AG04449 (cell line): ENCODE measurements around the gene PREP.

Experiments used
- CTCF ChIA-PET: fragments of 350-600 bp; formaldehyde crosslinking; extraction: SDS; loops from one replicate; lab custom pipeline; 2021; ENCODE audit warnings: antibody characterized with exemption; lab: Yijun Ruan, JAX
- POLR2A ChIA-PET: fragments of 400-600, 350-600 bp; formaldehyde crosslinking; extraction: SDS; loops from one replicate; lab custom pipeline; 2020; ENCODE audit warnings: antibody characterized with exemption, inconsistent platforms; lab: Yijun Ruan, JAX
- DNase-seq: peaks from one replicate; pipeline ENCODE4 v3.0.0-alpha.2; 2010; ENCODE audit warnings: low read depth, low spot score
- H3K4me3 ChIP-seq: 2 replicates; pipeline ENCODE4 v1.5.1; 2011; ENCODE audit warnings: low read depth, mild to moderate bottlenecking, control low read depth, low read length
- TF ChIP-seq, protein P1 (sequence below): IDR thresholded peaks from one replicate; pipeline ENCODE4 v1.5.1; 2011; ENCODE audit warnings: mild to moderate bottlenecking, moderate library complexity, low read length, control low read depth, inconsistent platforms; ENCODE audit not compliant: insufficient read depth; ENCODE audit errors: missing control alignments

PREP gene

DNA sequence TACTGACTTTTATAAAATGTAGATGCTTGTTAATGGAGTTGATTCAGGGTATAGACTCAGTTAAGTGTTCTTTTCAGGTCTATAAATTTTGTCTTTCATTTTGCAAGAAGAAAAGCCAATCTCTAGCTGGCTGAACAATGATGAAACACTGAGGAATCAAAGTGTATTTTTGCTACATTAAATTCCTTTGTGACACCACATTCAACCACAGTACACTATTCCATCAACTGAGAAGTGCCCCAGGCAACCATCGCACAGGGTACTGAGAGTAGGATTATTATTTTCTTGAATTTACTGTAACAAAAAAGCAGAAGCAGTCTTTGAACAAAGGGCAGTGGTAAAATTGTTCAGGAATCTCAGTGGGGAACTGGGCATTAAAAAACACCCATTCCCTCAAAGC, 83.6 kb downstream of the PREP start:
- no peak overlapping the region for H3K4me3 ChIP-seq
- TF ChIP-seq, protein P1, sequence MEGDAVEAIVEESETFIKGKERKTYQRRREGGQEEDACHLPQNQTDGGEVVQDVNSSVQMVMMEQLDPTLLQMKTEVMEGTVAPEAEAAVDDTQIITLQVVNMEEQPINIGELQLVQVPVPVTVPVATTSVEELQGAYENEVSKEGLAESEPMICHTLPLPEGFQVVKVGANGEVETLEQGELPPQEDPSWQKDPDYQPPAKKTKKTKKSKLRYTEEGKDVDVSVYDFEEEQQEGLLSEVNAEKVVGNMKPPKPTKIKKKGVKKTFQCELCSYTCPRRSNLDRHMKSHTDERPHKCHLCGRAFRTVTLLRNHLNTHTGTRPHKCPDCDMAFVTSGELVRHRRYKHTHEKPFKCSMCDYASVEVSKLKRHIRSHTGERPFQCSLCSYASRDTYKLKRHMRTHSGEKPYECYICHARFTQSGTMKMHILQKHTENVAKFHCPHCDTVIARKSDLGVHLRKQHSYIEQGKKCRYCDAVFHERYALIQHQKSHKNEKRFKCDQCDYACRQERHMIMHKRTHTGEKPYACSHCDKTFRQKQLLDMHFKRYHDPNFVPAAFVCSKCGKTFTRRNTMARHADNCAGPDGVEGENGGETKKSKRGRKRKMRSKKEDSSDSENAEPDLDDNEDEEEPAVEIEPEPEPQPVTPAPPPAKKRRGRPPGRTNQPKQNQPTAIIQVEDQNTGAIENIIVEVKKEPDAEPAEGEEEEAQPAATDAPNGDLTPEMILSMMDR = no peak
- DNase-seq = no peak
- ChIA-PET CTCF (interaction anchor here (1.0 kb wide), 1 partner anchor 9 kb away, joined by 3 read pairs; no protein-coding TSS in a partner anchor), POLR2A (interaction anchor here (1.0 kb wide), 1 partner anchor 40 kb away, joined by 5 read pairs; no protein-coding TSS in a partner anchor)

DNA sequence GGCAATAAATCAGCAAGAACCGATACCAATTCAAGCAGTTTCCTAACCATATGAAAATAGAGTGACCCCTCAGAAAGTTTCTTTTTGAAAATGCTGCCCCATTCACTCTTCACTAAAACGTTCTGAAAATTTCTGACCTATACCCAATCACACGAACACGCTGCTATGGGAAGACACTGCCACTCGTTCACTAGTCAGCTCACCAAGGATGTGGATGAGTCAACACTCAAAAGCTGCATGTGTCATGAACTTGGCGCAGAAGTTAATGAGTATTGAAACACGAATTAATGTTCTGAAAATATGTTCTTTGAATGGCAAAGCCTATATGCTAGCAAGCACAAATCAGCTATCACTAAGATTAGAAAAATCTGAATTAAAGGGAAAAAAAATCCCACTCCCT, 84.2 kb downstream of the PREP start:
- DNase-seq = no peak
- ChIA-PET POLR2A (interaction anchor here (1.0 kb wide), 1 partner anchor 41 kb away, joined by 5 read pairs; no protein-coding TSS in a partner anchor), CTCF (interaction anchor here (1.0 to 1.1 kb wide), 2 partner anchors 9 to 13 kb away, joined by 3 read pairs; no protein-coding TSS in a partner anchor)
- no peak overlapping the region for H3K4me3 ChIP-seq
- TF ChIP-seq, protein P1 = no peak

DNA sequence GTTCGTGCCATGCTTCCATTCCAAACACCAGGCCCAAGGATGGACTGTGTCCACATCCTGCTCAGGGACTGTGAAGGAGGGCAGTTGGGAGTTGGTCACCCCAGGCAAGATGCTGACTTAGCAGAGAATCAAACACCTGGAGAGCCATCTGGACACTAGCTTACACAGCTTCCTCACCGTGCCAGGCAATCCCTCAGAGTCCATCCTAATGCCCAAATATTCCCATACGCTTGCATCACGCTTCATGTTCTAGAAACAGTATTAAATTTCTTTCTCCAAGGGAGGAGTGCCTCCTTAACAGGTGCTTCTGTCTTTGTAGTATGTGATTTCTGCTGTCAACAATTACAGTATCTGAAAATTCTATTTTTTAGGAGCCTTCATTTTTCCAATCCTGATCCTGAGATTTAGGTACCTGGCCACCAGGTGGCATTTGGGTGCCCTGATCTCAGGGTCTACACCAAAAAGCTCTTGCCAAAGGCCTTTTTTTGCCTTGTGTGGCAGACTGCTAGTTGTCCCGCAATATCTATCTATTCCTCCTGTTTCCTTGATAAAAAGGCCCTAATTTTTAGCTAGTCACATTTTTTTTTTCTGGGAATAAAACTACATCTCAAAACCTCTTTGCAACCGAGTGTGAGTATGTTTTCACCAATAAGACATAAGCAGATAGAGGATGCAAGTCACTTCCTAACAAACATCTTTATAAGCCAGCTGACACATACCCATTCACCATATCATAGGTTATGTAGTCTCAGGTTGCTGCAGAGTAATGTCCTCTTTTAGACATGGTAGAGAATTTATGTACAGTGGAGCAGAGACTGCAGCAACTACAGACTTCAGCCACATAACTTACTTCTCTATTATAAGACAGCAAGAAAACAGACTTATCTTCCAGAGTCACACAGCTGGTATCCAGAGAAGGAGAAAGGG, 85.0 kb downstream of the PREP start:
- POLR2A ChIA-PET = interaction anchor here (1.0 kb wide), 1 partner anchor 42 kb away, joined by 5 read pairs; no protein-coding TSS in a partner anchor
- no peak overlapping the region for H3K4me3 ChIP-seq
- DNase-seq = no peak
- TF ChIP-seq, protein P1 = no peak
- CTCF ChIA-PET = interaction anchor here (1.0 to 1.5 kb wide), 5 partner anchors 8 to 46 kb away, joined by 3 to 4 read pairs (median 3); no protein-coding TSS in a partner anchor

DNA sequence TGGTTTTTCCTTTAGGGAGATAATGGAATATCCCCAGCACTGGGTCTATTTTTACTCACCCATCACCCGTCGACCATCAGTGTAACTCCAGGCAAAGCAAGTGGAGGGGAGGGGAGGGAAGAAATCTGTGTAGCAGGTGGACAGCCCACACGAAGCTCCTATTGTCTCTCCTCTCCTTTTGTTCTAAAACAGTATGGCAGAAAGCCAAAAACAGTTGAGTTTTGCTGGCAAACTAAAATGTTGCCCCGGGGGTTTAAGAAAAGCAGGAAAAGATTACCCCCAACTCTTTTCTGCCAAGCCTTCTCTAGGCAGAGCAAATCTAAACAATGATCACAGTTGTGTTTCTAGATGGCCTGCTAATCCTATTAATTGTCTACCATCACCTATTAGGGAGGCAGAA, 89.7 kb downstream of the PREP start:
- TF ChIP-seq, protein P1 = no peak

DNA sequence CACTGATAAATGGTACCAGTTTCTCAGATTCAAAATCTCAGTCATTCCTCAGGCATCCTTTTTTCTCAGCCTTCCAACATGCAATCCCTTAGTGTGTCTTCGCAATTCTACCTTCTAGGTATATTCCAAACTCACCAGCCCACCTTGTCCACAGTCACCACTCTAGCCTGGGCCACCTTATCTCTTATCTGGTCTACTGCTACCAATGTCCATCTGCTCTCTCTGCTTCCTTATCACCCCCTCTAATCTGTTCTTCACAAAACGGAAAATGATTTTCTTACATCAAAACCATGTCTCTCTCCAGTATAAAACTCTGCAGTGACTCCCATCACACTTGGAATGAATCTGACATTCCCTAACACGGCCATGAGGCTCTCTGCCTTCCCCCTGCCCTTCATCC, 91.9 kb downstream of the PREP start:
- H3K4me3 ChIP-seq = no peak overlapping the region
- TF ChIP-seq, protein P1 = no peak
- no peak for DNase-seq
- ChIA-PET CTCF (no interaction called here), POLR2A (no interaction called here)

More for the DNA sequence above, 89.7 kb downstream of the PREP start:
- H3K4me3 ChIP-seq = no peak overlapping the region
- POLR2A ChIA-PET = no interaction called here
- CTCF ChIA-PET = no interaction called here
- no peak for DNase-seq

DNA sequence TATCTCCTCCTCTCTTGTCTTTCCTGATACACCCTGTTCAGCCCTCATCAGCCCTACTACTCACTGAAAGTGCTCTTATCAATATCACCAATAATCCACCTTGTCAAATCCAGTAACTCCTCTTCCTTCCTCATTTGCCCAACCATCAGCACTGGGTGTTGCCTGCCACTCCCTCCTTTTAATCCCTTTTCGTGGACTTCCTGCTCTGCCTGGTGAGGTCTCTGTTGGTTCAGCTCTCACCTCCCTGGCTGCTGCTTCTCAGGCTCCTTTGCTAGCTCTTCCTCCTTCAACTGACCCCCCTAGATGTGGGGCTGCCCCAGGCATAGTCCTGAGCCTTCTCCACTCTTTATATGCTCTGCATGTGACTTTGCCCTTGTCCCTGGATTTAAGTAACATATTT, 92.5 kb downstream of the PREP start:
- TF ChIP-seq, protein P1 = no peak
- POLR2A ChIA-PET = no interaction called here

More for the DNA sequence above, 92.5 kb downstream of the PREP start:
- no peak overlapping the region for H3K4me3 ChIP-seq
- CTCF ChIA-PET = interaction anchor here (1.1 kb wide), 1 partner anchor 8 kb away, joined by 3 read pairs; no protein-coding TSS in a partner anchor
- DNase-seq = no peak
